HepG2 (cell line): ENCODE results near the gene TGM5. TPM values are rescaled to one million over a fixed set of nuclear protein-coding genes. Genes with fewer than 3 reads are reported as not detected.

Experiments used
- ATAC-seq: fragments of 200-7000 bp; cut with Tn5 transposase; 3 replicates; pipeline ENCODE4 v1.9.1; 2020; ENCODE audit warnings: mild to moderate bottlenecking, moderate library complexity
- BruUV-seq: library from RNA; stranded (reverse); fragments of 400-500 nt; replicated peaks from 2 replicates; lab custom pipeline; 2021; lab: Mats Ljungman, UMichigan
- CTCF ChIA-PET: fragments of 300-600 bp; formaldehyde crosslinking; extraction: SDS; loops from one replicate; lab custom pipeline; 2021; ENCODE audit warnings: low total read pairs, inconsistent platforms, low intra/inter-chr PET ratio; lab: Yijun Ruan, JAX
- POLR2A ChIA-PET: fragments of 350-600 bp; sonication (Branson Sonifier 250); formaldehyde crosslinking; loops from one replicate; lab custom pipeline; 2020; ENCODE audit warnings: antibody characterized with exemption, inconsistent platforms; lab: Yijun Ruan, JAX
- DNase-seq: peaks from one replicate; pipeline ENCODE4 v3.0.0-alpha.2; 2015; ENCODE audit warnings: low spot score
- FAIRE-seq: peaks from 3 replicates; lab custom pipeline; 2011; peaks lifted over from hg19 to GRCh38; lab: Jason Lieb, UNC
- H2AFZ ChIP-seq: one replicate; pipeline ENCODE4 v1.6.1; 2011; ENCODE audit warnings: low read length, inconsistent platforms
- H3K27ac ChIP-seq: fragments of 300-600 bp; 3 replicates; pipeline ENCODE4 v1.8.0; 2011; ENCODE audit warnings: mixed run types, mild to moderate bottlenecking, mixed read lengths, low read length, inconsistent platforms; ENCODE audit not compliant: insufficient read depth; ENCODE audit errors: extremely low read length
- H3K27me3 ChIP-seq, 2 experiments: fragments of 200-600 bp in 1 of 2; 2 replicates in 1 of 2; 3 replicates in 1 of 2; pipeline versions ENCODE4 v1.6.0 to v1.8.0; 2011; ENCODE audit warnings: low read length in 2 of 2, mild to moderate bottlenecking in 2 of 2, moderate library complexity in 2 of 2, inconsistent platforms in 1 of 2; ENCODE audit not compliant: insufficient read depth in 2 of 2, control insufficient read depth in 1 of 2
- H3K36me3 ChIP-seq, 2 experiments: fragments of 200-600 bp in 1 of 2; replicated peaks in 1 of 2; 2 replicates in 1 of 2; 3 replicates in 1 of 2; pipeline versions ENCODE4 v1.5.1 to v1.8.0; 2011; ENCODE audit warnings: low read length in 2 of 2, inconsistent platforms in 1 of 2; ENCODE audit not compliant: insufficient read depth in 2 of 2, control insufficient read depth in 1 of 2
- H3K4me1 ChIP-seq: 2 replicates; pipeline ENCODE4 v1.5.1; 2012; ENCODE audit warnings: low read length, inconsistent platforms; ENCODE audit not compliant: insufficient read depth
- H3K4me2 ChIP-seq: 2 replicates; pipeline ENCODE4 v1.6.0; 2011; ENCODE audit warnings: low read depth, low read length, inconsistent platforms
- H3K4me3 ChIP-seq, 3 experiments: fragments of 200-600 bp in 1 of 3; sonication (generic), shearing (Covaris generic) in 1 of 3; replicated peaks in 1 of 3; 2 replicates each; pipeline ENCODE4 v1.5.1; 2011 to 2016; ENCODE audit warnings: low read length in 3 of 3, inconsistent platforms in 2 of 3, low read depth in 2 of 3, mild to moderate bottlenecking in 2 of 3, control low read depth in 1 of 3, mixed read lengths in 1 of 3; ENCODE audit not compliant: insufficient read depth in 1 of 3
- H3K79me2 ChIP-seq: one replicate; pipeline ENCODE4 v1.6.1; 2011; ENCODE audit warnings: low read length, inconsistent platforms; ENCODE audit not compliant: insufficient read depth
- H3K9ac ChIP-seq: 2 replicates; pipeline ENCODE4 v1.6.0; 2011; ENCODE audit warnings: mild to moderate bottlenecking, low read depth, low read length, inconsistent platforms; ENCODE audit not compliant: insufficient read depth
- H3K9me3 ChIP-seq: 2 replicates; pipeline ENCODE4 v1.5.1; 2012; ENCODE audit warnings: mild to moderate bottlenecking, low read length
- H4K20me1 ChIP-seq: 2 replicates; pipeline ENCODE4 v1.6.0; 2011; ENCODE audit warnings: inconsistent platforms, mild to moderate bottlenecking, low read length, moderate library complexity; ENCODE audit not compliant: insufficient read depth
- ATF1 ChIP-seq: IDR thresholded peaks from 2 replicates; pipeline ENCODE4 v1.6.1; 2016; ENCODE audit warnings: mild to moderate bottlenecking, control low read depth
- CBX1 ChIP-seq: IDR thresholded peaks from one replicate; pipeline ENCODE4 v1.6.1; 2016; ENCODE audit warnings: antibody characterized with exemption, low read depth
- CBX2 ChIP-seq, 2 experiments: fragments of 200-600 bp in 1 of 2; sonication (generic); formaldehyde crosslinking in 1 of 2; IDR thresholded peaks; 2 replicates each; pipeline versions ENCODE4 v1.7.0 to v1.8.1; 2018 to 2022; ENCODE audit warnings: low read depth in 2 of 2, low read length in 1 of 2, mild to moderate bottlenecking in 1 of 2, missing genetic modification reagents in 1 of 2
- CREB3 ChIP-seq: sonication (generic); formaldehyde crosslinking; IDR thresholded peaks from 2 replicates; pipeline ENCODE4 v1.5.0; 2020; ENCODE audit warnings: missing genetic modification reagents
- FOXA3 ChIP-seq: IDR thresholded peaks from 2 replicates; pipeline ENCODE4 v1.6.1; 2016; ENCODE audit warnings: missing genetic modification reagents, missing compliant biosample characterization
- GABPA ChIP-seq, 2 experiments: IDR thresholded peaks; 2 replicates each; pipeline ENCODE4 v1.6.1; 2011 to 2016; ENCODE audit warnings: low read depth in 2 of 2, low read length in 1 of 2, missing biosample characterization in 1 of 2, missing genetic modification characterization in 1 of 2
- GLI4 ChIP-seq: sonication (generic); formaldehyde crosslinking; IDR thresholded peaks from 2 replicates; pipeline ENCODE4 v1.5.1; 2020; ENCODE audit warnings: missing genetic modification reagents, mild to moderate bottlenecking, moderate library complexity, borderline replicate concordance
- RAD21 ChIP-seq: fragments of 450-650 bp; formaldehyde crosslinking; IDR thresholded peaks from 2 replicates; pipeline ENCODE4 v1.5.0; 2020; ENCODE audit warnings: mild to moderate bottlenecking
- RFXAP ChIP-seq: sonication (generic); formaldehyde crosslinking; IDR thresholded peaks from 2 replicates; pipeline ENCODE4 v1.4.0; 2020; ENCODE audit warnings: missing genetic modification reagents, borderline replicate concordance
- ZNF260 ChIP-seq: sonication (generic); formaldehyde crosslinking; IDR thresholded peaks from 2 replicates; pipeline ENCODE4 v1.4.0; 2020; ENCODE audit warnings: missing genetic modification reagents, low read depth, mild to moderate bottlenecking, borderline replicate concordance
- ZNF264 ChIP-seq: sonication (generic); formaldehyde crosslinking; IDR thresholded peaks from 2 replicates; pipeline ENCODE4 v1.4.0; 2020; ENCODE audit warnings: missing genetic modification reagents
- ZNF468 ChIP-seq: sonication (generic); formaldehyde crosslinking; IDR thresholded peaks from 2 replicates; pipeline ENCODE4 v1.8.0; 2022; ENCODE audit warnings: mild to moderate bottlenecking, moderate library complexity, missing genetic modification reagents
- ZNF605 ChIP-seq: sonication (generic); formaldehyde crosslinking; IDR thresholded peaks from 2 replicates; pipeline ENCODE4 v1.8.0; 2022; ENCODE audit warnings: mild to moderate bottlenecking, missing genetic modification reagents
- ZNF737 ChIP-seq: sonication (generic); formaldehyde crosslinking; IDR thresholded peaks from 2 replicates; pipeline ENCODE4 v1.5.0; 2020; ENCODE audit warnings: missing genetic modification reagents, mild to moderate bottlenecking, borderline replicate concordance
- ZNF792 ChIP-seq: IDR thresholded peaks from 2 replicates; pipeline ENCODE4 v1.6.1; 2016
- ZSCAN31 ChIP-seq: sonication (generic); formaldehyde crosslinking; IDR thresholded peaks from 2 replicates; pipeline ENCODE4 v1.5.0; 2020; ENCODE audit warnings: low read depth, mild to moderate bottlenecking, missing genetic modification reagents
- WGBS: methylation state at CpG from one replicate; pipeline ENCODE4 v1.1.6; 2017; ENCODE audit warnings: low lambda C conversion rate; 5-methylcytosine and 5-hydroxymethylcytosine counted together
- in situ Hi-C: cut with HindIII; loops from 2 replicates; pipeline ENCODE4 v1.10.0; 2017; ENCODE audit warnings: low pct_unique_long_range_greater_than_20kb; ENCODE audit not compliant: extremely low pct_ligation_motif_present
- intact Hi-C: fragments of 100-400 bp; cut with micrococcal nuclease; formaldehyde crosslinking; loops from one replicate; pipeline ENCODE4 v1.10.0; 2022; ENCODE audit not compliant: unreplicated experiment
- polyA plus RNA-seq, 8 experiments: library from polyadenylated mRNA; depleted of rRNA in 3 of 8; stranded (reverse) in 7 of 8; unstranded in 1 of 8; fragments of >200 nt; fragmentation: Illumina TruSeq in 4 of 8; extraction: Trizol in 4 of 8; gene quantifications; 2 replicates each; pipeline versions ENCODE4 v1.2.1 to v1.2.3, GENCODE V29; 2011 to 2016; ENCODE audit warnings: low read depth in 4 of 8, missing spikeins in 1 of 8, mixed read lengths in 1 of 8; ENCODE audit not compliant: insufficient read depth in 1 of 8
- total RNA-seq, 5 experiments: library from RNA; depleted of rRNA; stranded (reverse); fragments of >200 nt; fragmentation: Illumina TruSeq; extraction: Trizol; gene quantifications; 2 replicates each; pipeline ENCODE4 v1.2.3, GENCODE V29; 2016; ENCODE audit warnings: low read depth in 1 of 5
- TF ChIP-seq, protein P1 (sequence below): sonication (generic); formaldehyde crosslinking; IDR thresholded peaks from 2 replicates; pipeline ENCODE4 v1.4.0; 2020; ENCODE audit warnings: mild to moderate bottlenecking, missing genetic modification reagents
- TF ChIP-seq, protein P2 (sequence below): sonication (generic); formaldehyde crosslinking; IDR thresholded peaks from 2 replicates; pipeline ENCODE4 v1.4.0; 2020; ENCODE audit warnings: missing genetic modification reagents, mild to moderate bottlenecking, borderline replicate concordance

The TGM5 gene
- total and polyA plus RNA-seq, 2 of the 13 experiments (the other 11 are each of a cell fraction or from before 2014, with no cell fraction given), result 0.18 to 0.65 TPM

GRCh38 chr15:43279496-43279895, 12.8 kb upstream of the TGM5 start:
- POLR2A ChIA-PET, result no interaction called here
- no peak overlapping the region for H3K27ac ChIP-seq
- H3K79me2 ChIP-seq, result no peaks in the 10 kb centered on the region
- H3K9me3 ChIP-seq, result no peaks in the 10 kb centered on the region
- H4K20me1 ChIP-seq, result no peaks in the 10 kb centered on the region
- H3K4me1 ChIP-seq, result no peaks in the 10 kb centered on the region
- BruUV-seq, result no TSS peak
- ATAC-seq (no peak), FAIRE-seq (no peak), DNase-seq (no peak)
- TF ChIP-seq ZNF737, result no peak
- TF ChIP-seq ZNF264, result no peak
- no peak for TF ChIP-seq ZNF260 (CRISPR knock-in tag)
- TF ChIP-seq RFXAP, result no peak
- no peak for TF ChIP-seq ZNF605 (CRISPR knock-in tag)
- no peak for TF ChIP-seq ATF1 (CRISPR knock-in tag)
- no peak for TF ChIP-seq ZSCAN31 (CRISPR knock-in tag)
- TF ChIP-seq RAD21, result no peak
- no peak for TF ChIP-seq CBX1
- TF ChIP-seq FOXA3 (CRISPR knock-in tag), result no peak
- no peak for TF ChIP-seq ZNF792 (CRISPR knock-in tag)
- TF ChIP-seq CREB3 (CRISPR knock-in tag), result no peak
- TF ChIP-seq, protein P1, sequence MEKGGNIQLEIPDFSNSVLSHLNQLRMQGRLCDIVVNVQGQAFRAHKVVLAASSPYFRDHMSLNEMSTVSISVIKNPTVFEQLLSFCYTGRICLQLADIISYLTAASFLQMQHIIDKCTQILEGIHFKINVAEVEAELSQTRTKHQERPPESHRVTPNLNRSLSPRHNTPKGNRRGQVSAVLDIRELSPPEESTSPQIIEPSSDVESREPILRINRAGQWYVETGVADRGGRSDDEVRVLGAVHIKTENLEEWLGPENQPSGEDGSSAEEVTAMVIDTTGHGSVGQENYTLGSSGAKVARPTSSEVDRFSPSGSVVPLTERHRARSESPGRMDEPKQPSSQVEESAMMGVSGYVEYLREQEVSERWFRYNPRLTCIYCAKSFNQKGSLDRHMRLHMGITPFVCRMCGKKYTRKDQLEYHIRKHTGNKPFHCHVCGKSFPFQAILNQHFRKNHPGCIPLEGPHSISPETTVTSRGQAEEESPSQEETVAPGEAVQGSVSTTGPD (CRISPR knock-in tag), result no peak
- TF ChIP-seq CBX2 (IDR thresholded peaks at IDR 0.05; ENCODE audit: low read depth, low read length), result no peak
- TF ChIP-seq CBX2 (CRISPR knock-in tag; IDR thresholded peaks at IDR 0.05; ENCODE audit: low read depth), result no peak
- no peak for TF ChIP-seq GLI4 (CRISPR knock-in tag)
- TF ChIP-seq GABPA (IDR thresholded peaks at IDR 0.05; ENCODE audit: low read depth, low read length), result no peak
- no peak for TF ChIP-seq GABPA (CRISPR knock-in tag; IDR thresholded peaks at IDR 0.05; ENCODE audit: low read depth)
- no peak for TF ChIP-seq ZNF468 (CRISPR knock-in tag)
- TF ChIP-seq, protein P2, sequence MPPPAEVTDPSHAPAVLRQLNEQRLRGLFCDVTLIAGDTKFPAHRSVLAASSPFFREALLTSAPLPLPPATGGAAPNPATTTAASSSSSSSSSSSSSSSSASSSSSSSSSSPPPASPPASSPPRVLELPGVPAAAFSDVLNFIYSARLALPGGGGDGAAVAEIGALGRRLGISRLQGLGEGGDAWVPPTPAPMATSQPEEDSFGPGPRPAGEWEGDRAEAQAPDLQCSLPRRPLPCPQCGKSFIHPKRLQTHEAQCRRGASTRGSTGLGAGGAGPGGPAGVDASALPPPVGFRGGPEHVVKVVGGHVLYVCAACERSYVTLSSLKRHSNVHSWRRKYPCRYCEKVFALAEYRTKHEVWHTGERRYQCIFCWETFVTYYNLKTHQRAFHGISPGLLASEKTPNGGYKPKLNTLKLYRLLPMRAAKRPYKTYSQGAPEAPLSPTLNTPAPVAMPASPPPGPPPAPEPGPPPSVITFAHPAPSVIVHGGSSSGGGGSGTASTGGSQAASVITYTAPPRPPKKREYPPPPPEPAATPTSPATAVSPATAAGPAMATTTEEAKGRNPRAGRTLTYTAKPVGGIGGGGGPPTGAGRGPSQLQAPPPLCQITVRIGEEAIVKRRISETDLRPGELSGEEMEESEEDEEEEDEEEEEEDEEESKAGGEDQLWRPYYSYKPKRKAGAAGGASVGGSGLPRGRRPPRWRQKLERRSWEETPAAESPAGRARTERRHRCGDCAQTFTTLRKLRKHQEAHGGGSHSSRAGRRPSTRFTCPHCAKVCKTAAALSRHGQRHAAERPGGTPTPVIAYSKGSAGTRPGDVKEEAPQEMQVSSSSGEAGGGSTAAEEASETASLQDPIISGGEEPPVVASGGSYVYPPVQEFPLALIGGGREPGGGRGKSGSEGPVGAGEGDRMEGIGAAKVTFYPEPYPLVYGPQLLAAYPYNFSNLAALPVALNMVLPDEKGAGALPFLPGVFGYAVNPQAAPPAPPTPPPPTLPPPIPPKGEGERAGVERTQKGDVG, result no peak
- 23% methylated on average over 5 of the region's 7 CpGs for WGBS
- no peak overlapping the region for H3K4me3 ChIP-seq
- H2AFZ ChIP-seq, result no peak overlapping the region
- intact Hi-C loops, result no loop called here
- no peaks in the 10 kb centered on the region for H3K36me3 ChIP-seq
- in situ Hi-C loops, result loop anchor here (5.0 kb wide), 1 partner anchor 72 kb away; no protein-coding TSS in a partner anchor
- H3K4me2 ChIP-seq, result no peak overlapping the region
- H3K9ac ChIP-seq, result no peak overlapping the region
- CTCF ChIA-PET, result no interaction called here
- peaks cover 4 to 62% of the 10 kb centered on the region in 2 experiments; a peak in 4 of 5 replicates for H3K27me3 ChIP-seq
